SKM-1 treated with dmso at 0.1 percent for 144 hours (cell line): ENCODE results near the gene GNAL.
A peak's percentile ranks its signal among the peaks of the same experiment; 100 is the strongest.
"Not testable (repeated sequence)": the region's sequence is repeated elsewhere in the genome, so short reads cannot be mapped to it uniquely, and the experiment has no call there.

Experiments used
- DNase-seq: peaks from one replicate; lab custom pipeline; 2025; ENCODE audit not compliant: unreplicated experiment; lab: John Stamatoyannopoulos, UW

GNAL gene

GRCh38 chr18:11901826-11902438, 212.9 kb downstream of the GNAL start:
- DNase-seq, result no peak

- no peak for DNase-seq
Measured at GRCh38 chr18:11902522-11903292, 213.6 kb downstream of the GNAL start.

- DNase-seq, result no peak
Measured at GRCh38 chr18:11905613-11906012, 216.5 kb downstream of the GNAL start.

GRCh38 chr18:11906176-11906575, 217.1 kb downstream of the GNAL start:
- DNase-seq, result no peak

- DNase-seq, result no peak
Measured at GRCh38 chr18:11906926-11907874, 218.1 kb downstream of the GNAL start.

GRCh38 chr18:11908182-11909060, 219.4 kb downstream of the GNAL start, which contains the start of gene MPPE1:
Gene MPPE1, minus strand, starts transcription at chr18:11908317. Its CDS starts 11,053 bp downstream, at chr18:11897264.
- peak; percentile 80 for DNase-seq

- no peak for DNase-seq
Measured at GRCh38 chr18:11909061-11909455, 220.0 kb downstream of the GNAL start.

- no peak for DNase-seq
Measured at GRCh38 chr18:11909591-11910026, 220.5 kb downstream of the GNAL start.

GRCh38 chr18:11916880-11917279, 227.8 kb downstream of the GNAL start:
- peak; percentile 93 for DNase-seq

GRCh38 chr18:11919522-11919921, 230.5 kb downstream of the GNAL start:
- not testable (repeated sequence) for DNase-seq

GRCh38 chr18:11923450-11923849, 234.4 kb downstream of the GNAL start:
- DNase-seq, result no peak

GRCh38 chr18:11925800-11926481, 236.9 kb downstream of the GNAL start:
- DNase-seq, result no peak

GRCh38 chr18:11927497-11927896, 238.4 kb downstream of the GNAL start:
- no peak for DNase-seq

- DNase-seq, result no peak
Measured at GRCh38 chr18:11932393-11932792, 243.3 kb downstream of the GNAL start.
